ENCODE measurements around the gene IQCC.

IQCC gene

DNA sequence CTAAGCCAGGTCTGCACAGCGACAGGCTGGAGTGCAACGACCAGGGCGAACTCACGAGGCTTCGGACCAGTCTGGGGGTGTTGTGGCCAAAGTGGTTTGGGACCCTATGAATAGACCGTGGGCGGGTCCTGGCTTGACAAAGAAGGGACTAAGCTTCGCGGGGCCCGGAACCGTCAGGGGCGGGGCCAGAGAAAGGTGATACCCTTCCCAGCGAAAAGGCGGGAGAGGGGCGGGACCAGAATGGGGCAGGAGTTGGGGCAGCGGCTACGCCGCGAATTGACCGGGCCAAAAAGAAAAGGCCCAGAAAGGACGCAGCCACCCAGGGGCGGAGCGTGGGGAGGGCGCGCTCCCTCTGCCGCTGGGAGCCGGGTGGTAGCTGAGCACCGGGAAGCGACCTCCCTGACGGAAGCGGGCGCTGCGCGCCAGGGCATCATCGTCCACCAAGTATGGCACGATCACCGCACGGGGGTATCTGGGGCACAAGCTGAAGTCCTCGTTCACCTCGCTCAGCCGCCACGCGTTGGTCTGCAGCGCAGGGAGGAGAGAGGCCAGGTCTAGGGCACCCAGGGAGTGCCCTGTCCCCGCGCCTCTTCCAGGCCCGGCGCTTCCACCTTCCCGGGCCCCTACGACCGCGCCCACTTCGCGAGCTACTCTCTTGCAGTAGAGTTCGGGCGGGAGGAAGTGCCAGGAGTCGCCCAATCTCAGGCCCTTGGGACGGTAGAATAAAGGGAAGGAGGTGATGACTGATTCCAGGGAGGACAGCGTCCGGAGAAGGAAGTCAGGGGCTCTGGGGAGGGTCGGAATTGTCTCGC lies 34.9 kb downstream of the IQCC start (continued):
- TF ChIP-seq, protein P1, sequence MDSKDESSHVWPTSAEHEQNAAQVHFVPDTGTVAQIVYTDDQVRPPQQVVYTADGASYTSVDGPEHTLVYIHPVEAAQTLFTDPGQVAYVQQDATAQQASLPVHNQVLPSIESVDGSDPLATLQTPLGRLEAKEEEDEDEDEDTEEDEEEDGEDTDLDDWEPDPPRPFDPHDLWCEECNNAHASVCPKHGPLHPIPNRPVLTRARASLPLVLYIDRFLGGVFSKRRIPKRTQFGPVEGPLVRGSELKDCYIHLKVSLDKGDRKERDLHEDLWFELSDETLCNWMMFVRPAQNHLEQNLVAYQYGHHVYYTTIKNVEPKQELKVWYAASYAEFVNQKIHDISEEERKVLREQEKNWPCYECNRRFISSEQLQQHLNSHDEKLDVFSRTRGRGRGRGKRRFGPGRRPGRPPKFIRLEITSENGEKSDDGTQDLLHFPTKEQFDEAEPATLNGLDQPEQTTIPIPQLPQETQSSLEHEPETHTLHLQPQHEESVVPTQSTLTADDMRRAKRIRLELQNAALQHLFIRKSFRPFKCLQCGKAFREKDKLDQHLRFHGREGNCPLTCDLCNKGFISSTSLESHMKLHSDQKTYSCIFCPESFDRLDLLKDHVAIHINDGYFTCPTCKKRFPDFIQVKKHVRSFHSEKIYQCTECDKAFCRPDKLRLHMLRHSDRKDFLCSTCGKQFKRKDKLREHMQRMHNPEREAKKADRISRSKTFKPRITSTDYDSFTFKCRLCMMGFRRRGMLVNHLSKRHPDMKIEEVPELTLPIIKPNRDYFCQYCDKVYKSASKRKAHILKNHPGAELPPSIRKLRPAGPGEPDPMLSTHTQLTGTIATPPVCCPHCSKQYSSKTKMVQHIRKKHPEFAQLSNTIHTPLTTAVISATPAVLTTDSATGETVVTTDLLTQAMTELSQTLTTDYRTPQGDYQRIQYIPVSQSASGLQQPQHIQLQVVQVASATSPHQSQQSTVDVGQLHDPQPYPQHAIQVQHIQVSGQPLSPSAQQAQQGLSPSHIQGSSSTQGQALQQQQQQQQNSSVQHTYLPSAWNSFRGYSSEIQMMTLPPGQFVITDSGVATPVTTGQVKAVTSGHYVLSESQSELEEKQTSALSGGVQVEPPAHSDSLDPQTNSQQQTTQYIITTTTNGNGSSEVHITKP (tag by site-specific recombination; IDR thresholded peaks at IDR 0.05) = peak; percentile 65
- peak; percentile 77 for TF ChIP-seq ZBTB20 (tag by site-specific recombination; IDR thresholded peaks at IDR 0.05)
- peak; percentile 20; the same call in 1 of the 2 replicates for TF ChIP-seq ZNF341 (tag by site-specific recombination; IDR thresholded peaks at IDR 0.05; ENCODE audit: low read depth)
- TF ChIP-seq ZSCAN30 (tag by site-specific recombination; IDR thresholded peaks at IDR 0.05) = no peak
- TF ChIP-seq, protein P2, sequence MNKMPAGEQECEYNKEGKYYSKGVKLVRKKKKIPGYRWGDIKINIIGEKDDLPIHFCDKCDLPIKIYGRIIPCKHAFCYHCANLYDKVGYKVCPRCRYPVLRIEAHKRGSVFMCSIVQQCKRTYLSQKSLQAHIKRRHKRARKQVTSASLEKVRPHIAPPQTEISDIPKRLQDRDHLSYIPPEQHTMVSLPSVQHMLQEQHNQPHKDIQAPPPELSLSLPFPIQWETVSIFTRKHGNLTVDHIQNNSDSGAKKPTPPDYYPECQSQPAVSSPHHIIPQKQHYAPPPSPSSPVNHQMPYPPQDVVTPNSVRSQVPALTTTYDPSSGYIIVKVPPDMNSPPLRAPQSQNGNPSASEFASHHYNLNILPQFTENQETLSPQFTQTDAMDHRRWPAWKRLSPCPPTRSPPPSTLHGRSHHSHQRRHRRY (tag by site-specific recombination; IDR thresholded peaks at IDR 0.05) = no peak
- TF ChIP-seq ZNF335 (tag by site-specific recombination; conservative IDR thresholded peaks at IDR 0.05) = peak; percentile 50
- no peak for TF ChIP-seq ZNF148 (tag by site-specific recombination; IDR thresholded peaks at IDR 0.05; ENCODE audit: borderline replicate concordance)
- TF ChIP-seq ZNF423 (tag by site-specific recombination; IDR thresholded peaks at IDR 0.05) = no peak
- no peak for TF ChIP-seq SCRT1 (tag by site-specific recombination; IDR thresholded peaks at IDR 0.05; ENCODE audit: borderline replicate concordance)
- TF ChIP-seq YY2 (tag by site-specific recombination; IDR thresholded peaks at IDR 0.05) = no peak
- TF ChIP-seq KLF1 (tag by site-specific recombination; IDR thresholded peaks at IDR 0.05) = peak; percentile 34; the same call in 1 of the 2 replicates
- TF ChIP-seq MEIS1 (CRISPR knock-in tag; IDR thresholded peaks at IDR 0.05; ENCODE audit: borderline replicate concordance) = no peak
- TF ChIP-seq WT1 (tag by site-specific recombination; IDR thresholded peaks at IDR 0.05) = no peak
- TF ChIP-seq ZNF555 (tag by site-specific recombination; conservative IDR thresholded peaks at IDR 0.05) = no peak
- TF ChIP-seq ZEB2 (tag by site-specific recombination; IDR thresholded peaks at IDR 0.05) = peak; percentile 15; the same call in 1 of the 2 replicates
- TF ChIP-seq ZNF404 (tag by site-specific recombination; IDR thresholded peaks at IDR 0.05) = no peak
- TF ChIP-seq GLI4 (tag by site-specific recombination; IDR thresholded peaks at IDR 0.05) = no peak
- TF ChIP-seq ZNF112 (tag by site-specific recombination; IDR thresholded peaks at IDR 0.05) = no peak
- no peak for TF ChIP-seq KLF10 (tag by site-specific recombination; IDR thresholded peaks at IDR 0.05)
- TF ChIP-seq, protein P3, sequence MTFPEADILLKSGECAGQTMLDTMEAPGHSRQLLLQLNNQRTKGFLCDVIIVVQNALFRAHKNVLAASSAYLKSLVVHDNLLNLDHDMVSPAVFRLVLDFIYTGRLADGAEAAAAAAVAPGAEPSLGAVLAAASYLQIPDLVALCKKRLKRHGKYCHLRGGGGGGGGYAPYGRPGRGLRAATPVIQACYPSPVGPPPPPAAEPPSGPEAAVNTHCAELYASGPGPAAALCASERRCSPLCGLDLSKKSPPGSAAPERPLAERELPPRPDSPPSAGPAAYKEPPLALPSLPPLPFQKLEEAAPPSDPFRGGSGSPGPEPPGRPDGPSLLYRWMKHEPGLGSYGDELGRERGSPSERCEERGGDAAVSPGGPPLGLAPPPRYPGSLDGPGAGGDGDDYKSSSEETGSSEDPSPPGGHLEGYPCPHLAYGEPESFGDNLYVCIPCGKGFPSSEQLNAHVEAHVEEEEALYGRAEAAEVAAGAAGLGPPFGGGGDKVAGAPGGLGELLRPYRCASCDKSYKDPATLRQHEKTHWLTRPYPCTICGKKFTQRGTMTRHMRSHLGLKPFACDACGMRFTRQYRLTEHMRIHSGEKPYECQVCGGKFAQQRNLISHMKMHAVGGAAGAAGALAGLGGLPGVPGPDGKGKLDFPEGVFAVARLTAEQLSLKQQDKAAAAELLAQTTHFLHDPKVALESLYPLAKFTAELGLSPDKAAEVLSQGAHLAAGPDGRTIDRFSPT (tag by site-specific recombination; IDR thresholded peaks at IDR 0.05) = peak; percentile 41; the same call in 1 of the 2 replicates
- TF ChIP-seq SP2 (tag by site-specific recombination; IDR thresholded peaks at IDR 0.05) = peak; percentile 77
- no peak for TF ChIP-seq ZNF274 (IDR thresholded peaks at IDR 0.05; ENCODE audit: low read length)
- no peak for TF ChIP-seq ZNF274 (tag by site-specific recombination; IDR thresholded peaks at IDR 0.05; ENCODE audit: borderline replicate concordance)
- TF ChIP-seq EGR2 (tag by site-specific recombination; IDR thresholded peaks at IDR 0.05; ENCODE audit: low read depth) = no peak
- TF ChIP-seq KLF16 (tag by site-specific recombination; IDR thresholded peaks at IDR 0.05) = no peak
- peak; percentile 30; the same call in 1 of the 2 replicates for TF ChIP-seq ZNF140 (tag by site-specific recombination; IDR thresholded peaks at IDR 0.05)
- TF ChIP-seq ZNF585B (tag by site-specific recombination; IDR thresholded peaks at IDR 0.05) = no peak
- no peak for TF ChIP-seq ZNF366 (tag by site-specific recombination; conservative IDR thresholded peaks at IDR 0.05)
- TF ChIP-seq ZNF473 (tag by site-specific recombination; IDR thresholded peaks at IDR 0.05) = no peak
- no peak for TF ChIP-seq ZNF398 (tag by site-specific recombination; IDR thresholded peaks at IDR 0.05)
